ENCODE results near the gene PGM2L1.

GRCh38 chr11:74282421-74282820, 115.8 kb downstream of the PGM2L1 start:
- no peak for TF ChIP-seq POLR2AphosphoS5 (IDR thresholded peaks at IDR 0.05)
- TF ChIP-seq CTCF (IDR thresholded peaks at IDR 0.05): no peak
